Activated CD8-positive, alpha-beta T cell treated with anti-CD3 and anti-CD28 coated beads for 36 hours (primary cell): ENCODE measurements around the gene RGS12. TPM values are rescaled to one million over a fixed set of nuclear protein-coding genes. Genes with fewer than 3 reads are reported as not detected.
"Not testable (repeated sequence)": the region's sequence is repeated elsewhere in the genome, so short reads cannot be mapped to it uniquely, and the experiment has no call there.

Experiments used
- ATAC-seq: fragments of 200-7000 bp; cut with Tn5 transposase; one replicate; pipeline ENCODE4 v1.10.0; 2021; ENCODE audit warnings: mild to moderate bottlenecking, moderate library complexity
- CTCF ChIA-PET: fragments of 350-600 bp; sonication (Branson Sonifier 250); formaldehyde crosslinking; loops from one replicate; lab custom pipeline; 2021; ENCODE audit warnings: antibody characterized with exemption; lab: Charles Lee
- POLR2A ChIA-PET: fragments of 350-600 bp; sonication (Branson Sonifier 250); formaldehyde crosslinking; loops from one replicate; lab custom pipeline; 2021; ENCODE audit warnings: antibody characterized with exemption; lab: Charles Lee
- DNase-seq: peaks from one replicate; pipeline ENCODE4 v3.0.0-alpha.2; 2020
- H3K27ac Mint-ChIP-seq: one replicate; pipeline ENCODE4 v1.8.0; 2021; ENCODE audit warnings: mild to moderate bottlenecking, mixed read lengths
- H3K27me3 Mint-ChIP-seq: one replicate; pipeline ENCODE4 v1.8.0; 2021; ENCODE audit warnings: mixed read lengths
- H3K36me3 Mint-ChIP-seq: one replicate; pipeline ENCODE4 v1.8.0; 2021; ENCODE audit warnings: low read depth, mixed read lengths
- H3K4me1 Mint-ChIP-seq: one replicate; pipeline ENCODE4 v1.8.0; 2021; ENCODE audit warnings: low read depth, mixed read lengths
- H3K4me3 Mint-ChIP-seq: one replicate; pipeline ENCODE4 v1.8.0; 2021; ENCODE audit warnings: mild to moderate bottlenecking, moderate library complexity, mixed read lengths
- H3K9me3 Mint-ChIP-seq: one replicate; pipeline ENCODE4 v1.8.0; 2021; ENCODE audit warnings: mixed read lengths
- CTCF ChIP-seq: fragments of 200-600 bp; IDR thresholded peaks from one replicate; pipeline ENCODE4 v1.8.0; 2022; ENCODE audit warnings: antibody characterized with exemption, mild to moderate bottlenecking
- intact Hi-C: fragments of 100-400 bp; cut with micrococcal nuclease; formaldehyde crosslinking; loops from one replicate; pipeline ENCODE4 v1.10.0; 2022
- total RNA-seq, 2 experiments: library from RNA; stranded (reverse); gene quantifications; one replicate each; pipeline ENCODE4 v1.2.3, GENCODE V29; 2021

Gene RGS12
- total RNA-seq, 2 experiments from 2014 or later, result 4.6 to 4.7 TPM

DNA sequence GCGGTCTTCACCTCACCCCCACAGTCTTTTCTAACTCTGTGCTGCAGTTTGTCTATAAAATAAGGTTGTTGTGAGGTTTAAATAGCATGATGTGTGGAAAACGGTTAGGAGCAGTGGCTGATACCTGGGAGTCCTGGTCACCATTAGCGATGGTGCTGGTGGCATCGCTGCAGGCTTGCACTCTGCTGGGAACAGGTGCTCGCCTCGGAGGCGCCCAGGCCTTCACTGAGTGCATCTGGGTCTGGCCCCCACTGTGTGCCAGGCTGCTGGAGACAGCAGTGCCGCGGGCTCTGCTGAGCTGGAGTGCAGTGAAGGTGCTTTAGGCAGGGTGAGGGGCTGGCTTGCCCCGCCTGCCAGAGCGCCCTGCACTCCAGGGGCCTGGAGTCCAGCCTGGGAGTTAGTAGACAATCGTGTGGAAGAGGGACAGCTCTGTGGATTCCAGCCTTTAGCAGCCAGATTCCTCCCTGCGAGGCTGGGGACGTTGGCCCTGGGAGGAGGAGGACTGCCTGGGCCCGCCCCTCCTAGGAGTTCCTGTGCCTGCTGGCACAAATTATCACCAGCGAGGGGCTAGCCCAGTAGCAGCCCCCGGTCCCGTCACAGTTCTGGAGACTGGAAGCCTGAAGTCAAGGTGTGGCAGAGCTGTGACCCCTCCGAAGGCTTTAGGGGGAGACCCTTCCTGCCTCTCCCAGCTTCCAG lies 7.3 kb downstream of the RGS12 start:
- Mint-ChIP-seq H3K4me1 (peaks cover 49% of the 10 kb centered on the region), H3K36me3 (no peaks in the 10 kb centered on the region), H3K9me3 (peaks cover 7% of the 10 kb centered on the region), H3K27ac (no peak overlapping the region), H3K4me3 (no peak overlapping the region), H3K27me3 (peaks cover 16% of the 10 kb centered on the region)
- intact Hi-C loops, result no loop called here
- ATAC-seq (no peak), DNase-seq (no peak)
- CTCF ChIA-PET, result no interaction called here
- no peak for TF ChIP-seq CTCF
- POLR2A ChIA-PET, result no interaction called here

- DNase-seq, intact Hi-C loops, H3K9me3 Mint-ChIP-seq, CTCF ChIA-PET, POLR2A ChIA-PET, H3K36me3 Mint-ChIP-seq, H3K27ac Mint-ChIP-seq, ATAC-seq, H3K4me3 Mint-ChIP-seq: not testable (repeated sequence)
- peaks cover 19% of the 10 kb centered on the region for H3K27me3 Mint-ChIP-seq
- peaks cover 57% of the 10 kb centered on the region for H3K4me1 Mint-ChIP-seq
Measured at GRCh38 chr4:3300882-3301281, 8.1 kb downstream of the RGS12 start.

DNA sequence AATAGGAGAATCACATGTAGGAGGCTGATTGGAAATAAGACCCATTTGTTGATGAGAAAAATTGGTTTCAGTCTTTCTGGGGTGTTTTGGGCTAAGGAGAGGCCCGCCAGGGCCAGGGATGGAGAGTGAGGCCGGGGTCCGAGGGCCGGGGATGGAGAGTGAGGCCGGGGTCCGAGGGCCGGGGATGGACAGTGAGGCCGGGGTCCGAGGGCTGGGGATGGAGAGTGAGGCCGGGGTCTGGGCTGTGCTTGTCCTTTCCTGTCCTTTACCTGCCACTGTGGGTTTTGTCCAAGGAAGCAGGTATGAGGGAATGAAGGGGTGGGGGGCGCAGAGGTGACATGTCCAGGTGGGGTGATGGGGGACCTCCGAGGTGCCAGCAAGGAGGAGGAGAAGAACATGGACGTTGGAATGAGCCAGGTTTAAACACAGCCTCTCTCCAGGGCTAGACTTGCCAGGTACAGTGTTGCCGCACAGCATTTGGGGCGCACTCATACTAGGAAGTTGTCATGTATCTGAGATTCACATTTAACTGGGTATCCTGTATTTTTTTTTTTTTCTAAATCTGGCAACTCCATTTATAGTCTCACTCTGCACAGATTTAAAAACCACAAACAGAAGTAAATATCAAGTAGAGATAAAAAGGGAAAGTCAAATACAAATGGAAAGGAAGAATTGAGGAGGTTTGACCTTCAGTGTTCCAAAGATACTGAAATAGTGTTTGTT lies 8.8 kb downstream of the RGS12 start:
- ChIA-PET POLR2A (interaction anchor here (0.7 kb wide), 1 partner anchor 11 kb away, joined by 3 read pairs; no protein-coding TSS in a partner anchor), CTCF (no interaction called here)
- H3K27ac Mint-ChIP-seq, result peak overlapping the region; percentile 27
- peaks cover 60% of the 10 kb centered on the region for H3K4me1 Mint-ChIP-seq
- DNase-seq (peak; percentile 43), ATAC-seq (no peak)
- no peaks in the 10 kb centered on the region for H3K36me3 Mint-ChIP-seq
- TF ChIP-seq CTCF, result no peak
- intact Hi-C loops, result no loop called here
- peaks cover 7% of the 10 kb centered on the region for H3K9me3 Mint-ChIP-seq
- peak overlapping the region; percentile 62 for H3K4me3 Mint-ChIP-seq
- H3K27me3 Mint-ChIP-seq, result peaks cover 19% of the 10 kb centered on the region

DNA sequence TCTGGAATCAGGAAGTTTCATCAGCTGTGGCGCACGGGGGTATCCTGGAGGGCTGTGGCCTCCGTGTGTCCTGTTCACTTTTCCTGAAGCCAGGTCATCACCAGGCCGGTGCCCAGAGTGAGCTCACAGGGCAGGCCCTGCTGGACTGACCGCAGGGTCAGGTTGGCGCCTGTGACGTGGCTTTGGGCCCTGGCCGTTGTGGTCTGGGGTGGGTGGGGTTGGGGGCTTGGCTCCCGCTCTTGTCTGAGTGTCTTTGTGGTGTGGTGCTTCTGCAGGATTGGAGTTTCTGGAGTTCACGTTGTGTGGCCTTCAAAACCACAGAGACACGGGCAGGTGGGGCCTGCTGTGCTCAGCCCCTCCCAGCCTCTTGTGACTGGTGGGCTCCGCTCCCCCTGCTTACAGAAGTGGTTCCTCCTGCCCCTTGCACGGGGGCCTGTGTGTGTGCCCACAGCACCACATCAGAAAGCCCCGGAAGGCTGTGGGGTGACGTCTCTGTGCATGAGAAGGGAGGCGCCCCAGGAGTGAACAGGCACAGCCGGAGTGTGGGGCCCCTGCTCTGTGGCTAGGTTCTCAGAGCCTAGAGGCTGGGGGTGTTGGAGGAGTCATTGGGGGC lies 9.5 kb downstream of the RGS12 start:
- ChIA-PET POLR2A (interaction anchor here (0.7 to 1.7 kb wide), 2 partner anchors 8 to 12 kb away, joined by 3 to 10 read pairs; no protein-coding TSS in a partner anchor), CTCF (interaction anchor here (1.3 kb wide), 1 partner anchor 109 kb away, joined by 3 read pairs; no protein-coding TSS in a partner anchor)
- Mint-ChIP-seq H3K27me3 (peaks cover 19% of the 10 kb centered on the region), H3K27ac (peak overlapping the region; percentile 82), H3K4me3 (peak overlapping the region; percentile 62), H3K9me3 (peaks cover 7% of the 10 kb centered on the region), H3K36me3 (no peaks in the 10 kb centered on the region), H3K4me1 (peaks cover 60% of the 10 kb centered on the region)
- intact Hi-C loops, result no loop called here
- DNase-seq, result peak; percentile 94
- ATAC-seq, result peak; percentile 91
- TF ChIP-seq CTCF, result no peak

DNA sequence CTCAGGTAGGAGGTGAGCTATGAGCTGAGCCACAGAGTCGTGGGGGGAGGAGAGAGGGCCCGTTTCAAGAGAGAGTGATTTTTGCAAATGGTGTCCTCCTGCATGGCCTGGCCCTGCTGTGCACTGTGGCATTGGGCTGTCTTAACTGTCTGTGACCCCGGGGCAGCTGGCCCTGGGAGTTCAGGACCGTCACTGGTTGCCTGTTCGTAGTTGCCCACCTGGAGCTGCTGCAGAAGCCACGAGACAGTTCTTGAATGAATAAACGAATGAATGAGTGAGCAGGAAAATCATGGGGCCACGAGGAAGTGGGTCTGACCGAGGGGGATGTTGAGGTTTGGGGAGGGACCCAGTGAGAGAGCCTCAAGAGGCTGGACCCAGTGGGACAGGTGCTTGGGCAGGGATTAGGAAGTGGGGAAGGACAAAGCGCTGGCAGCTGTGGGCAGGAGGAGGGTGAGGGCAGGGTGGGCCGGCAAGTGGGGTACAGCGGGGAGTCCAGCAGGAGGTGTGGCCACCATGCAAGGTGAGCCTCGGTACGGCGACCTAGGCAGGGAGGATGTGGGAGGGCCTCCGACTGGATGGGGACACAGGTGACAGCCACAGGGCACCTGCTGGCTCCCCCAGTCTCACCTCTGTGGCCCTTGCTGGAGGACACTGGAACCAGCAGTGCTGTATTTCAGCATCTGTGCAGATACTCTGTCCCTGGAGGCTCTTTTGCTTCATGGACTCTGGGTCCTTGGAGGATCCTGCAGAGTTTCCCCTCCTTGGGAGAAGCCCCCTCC lies 10.2 kb downstream of the RGS12 start:
- Mint-ChIP-seq H3K27ac (peak overlapping the region; percentile 82), H3K27me3 (peaks cover 15% of the 10 kb centered on the region), H3K36me3 (no peaks in the 10 kb centered on the region), H3K9me3 (peaks cover 1% of the 10 kb centered on the region), H3K4me3 (peak overlapping the region; percentile 62), H3K4me1 (peaks cover 60% of the 10 kb centered on the region)
- no peak for TF ChIP-seq CTCF
- CTCF ChIA-PET, result interaction anchor here (1.3 to 2.6 kb wide), 2 partner anchors 8 to 110 kb away, joined by 3 to 7 read pairs; no protein-coding TSS in a partner anchor
- POLR2A ChIA-PET, result interaction anchor here (1.7 kb wide), 1 partner anchor 9 kb away, joined by 10 read pairs; no protein-coding TSS in a partner anchor
- intact Hi-C loops, result no loop called here
- DNase-seq (peak; percentile 34), ATAC-seq (no peak)
